HepG2 (cell line): ENCODE results near the gene FAM110D. TPM values are rescaled to one million over a fixed set of nuclear protein-coding genes. Genes with fewer than 3 reads are reported as not detected.

Experiments used
- AKAP8 ChIP-seq: sonication (generic); formaldehyde crosslinking; IDR thresholded peaks from 2 replicates; pipeline ENCODE4 v1.5.1; 2020; ENCODE audit warnings: mild to moderate bottlenecking, missing genetic modification reagents
- AKNA ChIP-seq: sonication (generic); formaldehyde crosslinking; IDR thresholded peaks from 2 replicates; pipeline ENCODE4 v1.4.0; 2020; ENCODE audit warnings: missing genetic modification reagents, borderline replicate concordance
- BRF2 ChIP-seq: sonication (generic); formaldehyde crosslinking; IDR thresholded peaks from 2 replicates; pipeline ENCODE4 v1.8.1; 2022; ENCODE audit warnings: mild to moderate bottlenecking, missing genetic modification reagents
- E2F1 ChIP-seq: sonication (generic); formaldehyde crosslinking; IDR thresholded peaks from 2 replicates; pipeline ENCODE4 v1.5.0; 2020; ENCODE audit warnings: missing genetic modification reagents
- IKZF5 ChIP-seq: IDR thresholded peaks from 2 replicates; pipeline ENCODE4 v1.6.1; 2018; ENCODE audit warnings: missing genetic modification reagents, mild to moderate bottlenecking, missing compliant biosample characterization
- KLF12 ChIP-seq: sonication (generic); formaldehyde crosslinking; IDR thresholded peaks from 2 replicates; pipeline ENCODE4 v1.4.0; 2020; ENCODE audit warnings: missing genetic modification reagents, borderline replicate concordance
- MED13 ChIP-seq: sonication (generic); formaldehyde crosslinking; IDR thresholded peaks from 2 replicates; pipeline ENCODE4 v1.5.0; 2020; ENCODE audit warnings: missing genetic modification reagents
- PATZ1 ChIP-seq: sonication (generic); formaldehyde crosslinking; IDR thresholded peaks from 2 replicates; pipeline ENCODE4 v1.4.0; 2020; ENCODE audit warnings: missing genetic modification reagents
- SETDB1 ChIP-seq: sonication (generic); formaldehyde crosslinking; IDR thresholded peaks from 2 replicates; pipeline ENCODE4 v1.5.1; 2020; ENCODE audit warnings: missing genetic modification reagents, mild to moderate bottlenecking, borderline replicate concordance
- SSRP1 ChIP-seq: IDR thresholded peaks from 2 replicates; pipeline ENCODE4 v1.6.1; 2016; ENCODE audit warnings: control low read depth
- TERF1 ChIP-seq: sonication (generic); formaldehyde crosslinking; IDR thresholded peaks from 2 replicates; pipeline ENCODE4 v1.8.0; 2022; ENCODE audit warnings: mild to moderate bottlenecking, missing genetic modification reagents, moderate library complexity
- THAP11 ChIP-seq: IDR thresholded peaks from 2 replicates; pipeline ENCODE4 v1.6.1; 2016; ENCODE audit warnings: missing biosample characterization, missing genetic modification reagents
- TMF1 ChIP-seq: sonication (generic); formaldehyde crosslinking; IDR thresholded peaks from 2 replicates; pipeline ENCODE4 v1.8.1; 2022; ENCODE audit warnings: low read depth, missing genetic modification reagents
- ZBTB25 ChIP-seq: IDR thresholded peaks from 2 replicates; pipeline ENCODE4 v1.6.1; 2018; ENCODE audit warnings: missing genetic modification reagents
- ZNF235 ChIP-seq: sonication (generic); formaldehyde crosslinking; IDR thresholded peaks from 2 replicates; pipeline ENCODE4 v1.8.1; 2023; ENCODE audit warnings: mild to moderate bottlenecking, missing genetic modification reagents, borderline replicate concordance
- polyA plus RNA-seq, 8 experiments: library from polyadenylated mRNA; depleted of rRNA in 3 of 8; stranded (reverse) in 7 of 8; unstranded in 1 of 8; fragments of >200 nt; fragmentation: Illumina TruSeq in 4 of 8; extraction: Trizol in 4 of 8; gene quantifications; 2 replicates each; pipeline versions ENCODE4 v1.2.1 to v1.2.3, GENCODE V29; 2011 to 2016; ENCODE audit warnings: low read depth in 4 of 8, missing spikeins in 1 of 8, mixed read lengths in 1 of 8; ENCODE audit not compliant: insufficient read depth in 1 of 8
- total RNA-seq, 5 experiments: library from RNA; depleted of rRNA; stranded (reverse); fragments of >200 nt; fragmentation: Illumina TruSeq; extraction: Trizol; gene quantifications; 2 replicates each; pipeline ENCODE4 v1.2.3, GENCODE V29; 2016; ENCODE audit warnings: low read depth in 1 of 5

Gene FAM110D
- total and polyA plus RNA-seq, 2 of the 13 experiments (the other 11 are each of a cell fraction or from before 2014, with no cell fraction given), result not detected

GRCh38 chr1:26111530-26112406 is 47.1 kb upstream of the FAM110D start, which contains the start of gene PDIK1L (continued):
- TF ChIP-seq AKNA (CRISPR knock-in tag) (no peak), AKAP8 (CRISPR knock-in tag) (no peak), TERF1 (CRISPR knock-in tag) (no peak), ZNF235 (CRISPR knock-in tag) (no peak), ZBTB25 (CRISPR knock-in tag) (0 out of 2 replicates have a peak, but pooled peaks have one; percentile 13), TMF1 (no peak), BRF2 (CRISPR knock-in tag) (no peak), THAP11 (peak; percentile 71), E2F1 (CRISPR knock-in tag) (peak; percentile 56; the same call in 1 of the 2 replicates), IKZF5 (no peak; the same call in 1 of the 2 replicates), KLF12 (peak; percentile 58; the same call in 1 of the 2 replicates), SETDB1 (no peak), PATZ1 (CRISPR knock-in tag) (no peak), SSRP1 (no peak), MED13 (CRISPR knock-in tag) (no peak)
